HepG2 (cell line): ENCODE measurements around the gene RPL5. TPM values are rescaled to one million over a fixed set of nuclear protein-coding genes. Genes with fewer than 3 reads are reported as not detected.
A peak's percentile ranks its signal among the peaks of the same experiment; 100 is the strongest.

Experiments used
- ATF7 ChIP-seq, 2 experiments: fragments of 450-650 bp in 1 of 2; sonication (generic) in 1 of 2; formaldehyde crosslinking in 1 of 2; IDR thresholded peaks; 2 replicates each; pipeline versions ENCODE4 v1.4.0 to v1.6.1; 2016 to 2020; ENCODE audit warnings: antibody characterized with exemption in 1 of 2, mild to moderate bottlenecking in 1 of 2, missing genetic modification reagents in 1 of 2
- BHLHE40 ChIP-seq: IDR thresholded peaks from 2 replicates; pipeline ENCODE4 v1.6.1; 2011; ENCODE audit warnings: low read length, improper control_type of control experiment
- BRCA1 ChIP-seq: sonication (generic); formaldehyde crosslinking; IDR thresholded peaks from 2 replicates; pipeline ENCODE4 v1.4.0; 2020; ENCODE audit warnings: missing genetic modification reagents
- DMTF1 ChIP-seq: sonication (generic); formaldehyde crosslinking; IDR thresholded peaks from 2 replicates; pipeline ENCODE4 v1.4.0; 2020; ENCODE audit warnings: mild to moderate bottlenecking, missing genetic modification reagents
- EP300 ChIP-seq, 3 experiments: sonication (generic) in 1 of 3; formaldehyde crosslinking in 1 of 3; IDR thresholded peaks; 2 replicates each; pipeline versions ENCODE4 v1.5.1 to v1.6.1; 2011 to 2020; ENCODE audit warnings: low read depth in 2 of 3, low read length in 2 of 3, borderline replicate concordance in 1 of 3, improper control_type of control experiment in 1 of 3, mild to moderate bottlenecking in 1 of 3, missing genetic modification reagents in 1 of 3, moderate library complexity in 1 of 3
- IKZF4 ChIP-seq: sonication (generic); formaldehyde crosslinking; IDR thresholded peaks from 2 replicates; pipeline ENCODE4 v1.5.1; 2020; ENCODE audit warnings: borderline replicate concordance, mild to moderate bottlenecking, low read depth, missing genetic modification reagents; ENCODE audit errors: not compliant biosample characterization
- KLF16 ChIP-seq, 2 experiments: sonication (generic) in 1 of 2; formaldehyde crosslinking in 1 of 2; IDR thresholded peaks; 2 replicates each; pipeline versions ENCODE4 v1.6.1 to v1.8.0; 2016 to 2023; ENCODE audit warnings: missing genetic modification reagents in 2 of 2, missing compliant biosample characterization in 1 of 2
- MAFF ChIP-seq: IDR thresholded peaks from 2 replicates; pipeline ENCODE4 v1.6.1; 2011; ENCODE audit warnings: low read depth, low read length, improper control_type of control experiment
- MAX ChIP-seq: IDR thresholded peaks from 2 replicates; pipeline ENCODE4 v1.6.1; 2012; ENCODE audit warnings: inconsistent platforms
- MTF1 ChIP-seq: sonication (generic); formaldehyde crosslinking; IDR thresholded peaks from 2 replicates; pipeline ENCODE4 v1.5.0; 2020; ENCODE audit warnings: missing genetic modification reagents
- POLR2AphosphoS5 ChIP-seq: IDR thresholded peaks from 2 replicates; pipeline ENCODE4 v1.6.1; 2012; ENCODE audit warnings: low read depth, low read length
- RARA ChIP-seq: IDR thresholded peaks from 2 replicates; pipeline ENCODE4 v1.6.1; 2016; ENCODE audit warnings: missing genetic modification reagents, missing compliant biosample characterization
- SALL2 ChIP-seq: sonication (generic); formaldehyde crosslinking; IDR thresholded peaks from 2 replicates; pipeline ENCODE4 v1.8.1; 2023; ENCODE audit warnings: mild to moderate bottlenecking, missing genetic modification reagents, inconsistent platforms
- SMAD9 ChIP-seq: sonication (generic); formaldehyde crosslinking; IDR thresholded peaks from 2 replicates; pipeline ENCODE4 v1.5.1; 2020; ENCODE audit warnings: mild to moderate bottlenecking, missing genetic modification reagents
- SPEN ChIP-seq: sonication (generic); formaldehyde crosslinking; IDR thresholded peaks from 2 replicates; pipeline ENCODE4 v1.5.1; 2020; ENCODE audit warnings: low read depth, mild to moderate bottlenecking, missing genetic modification reagents
- TSC22D2 ChIP-seq: sonication (generic); formaldehyde crosslinking; IDR thresholded peaks from 2 replicates; pipeline ENCODE4 v1.5.1; 2020; ENCODE audit warnings: missing genetic modification reagents, mild to moderate bottlenecking, borderline replicate concordance
- WIZ ChIP-seq: sonication (generic); formaldehyde crosslinking; IDR thresholded peaks from 2 replicates; pipeline ENCODE4 v1.5.1; 2020; ENCODE audit warnings: mild to moderate bottlenecking, missing genetic modification reagents
- ZNF326 ChIP-seq: sonication (generic); formaldehyde crosslinking; IDR thresholded peaks from 2 replicates; pipeline ENCODE4 v1.4.0; 2020; ENCODE audit warnings: missing genetic modification reagents, borderline replicate concordance
- ZNF530 ChIP-seq: sonication (generic); formaldehyde crosslinking; IDR thresholded peaks from 2 replicates; pipeline ENCODE4 v1.5.0; 2020; ENCODE audit warnings: low read depth, mild to moderate bottlenecking, missing genetic modification reagents
- ZNF564 ChIP-seq: sonication (generic); formaldehyde crosslinking; IDR thresholded peaks from 2 replicates; pipeline ENCODE4 v1.8.1; 2023; ENCODE audit warnings: mild to moderate bottlenecking, missing genetic modification reagents
- ZNF574 ChIP-seq: sonication (generic); formaldehyde crosslinking; IDR thresholded peaks from 2 replicates; pipeline ENCODE4 v1.4.0; 2020; ENCODE audit warnings: missing genetic modification reagents
- ZNF614 ChIP-seq: IDR thresholded peaks from 2 replicates; pipeline ENCODE4 v1.6.1; 2018; ENCODE audit warnings: missing biosample characterization, missing genetic modification reagents, inconsistent platforms, borderline replicate concordance
- polyA plus RNA-seq, 8 experiments: library from polyadenylated mRNA; depleted of rRNA in 3 of 8; stranded (reverse) in 7 of 8; unstranded in 1 of 8; fragments of >200 nt; fragmentation: Illumina TruSeq in 4 of 8; extraction: Trizol in 4 of 8; gene quantifications; 2 replicates each; pipeline versions ENCODE4 v1.2.1 to v1.2.3, GENCODE V29; 2011 to 2016; ENCODE audit warnings: low read depth in 4 of 8, missing spikeins in 1 of 8, mixed read lengths in 1 of 8; ENCODE audit not compliant: insufficient read depth in 1 of 8
- total RNA-seq, 5 experiments: library from RNA; depleted of rRNA; stranded (reverse); fragments of >200 nt; fragmentation: Illumina TruSeq; extraction: Trizol; gene quantifications; 2 replicates each; pipeline ENCODE4 v1.2.3, GENCODE V29; 2016; ENCODE audit warnings: low read depth in 1 of 5

RPL5 gene
- total and polyA plus RNA-seq, 2 of the 13 experiments (the other 11 are each of a cell fraction or from before 2014, with no cell fraction given) = 2,304 to 2,520 TPM

- TF ChIP-seq BRCA1 (CRISPR knock-in tag) = no peak
- TF ChIP-seq POLR2AphosphoS5 = no peak
- no peak for TF ChIP-seq ZNF530 (CRISPR knock-in tag)
- peak; percentile 76 for TF ChIP-seq RARA (CRISPR knock-in tag)
- TF ChIP-seq IKZF4 (CRISPR knock-in tag) = no peak
- TF ChIP-seq ZNF564 (CRISPR knock-in tag) = no peak
- no peak for TF ChIP-seq DMTF1 (CRISPR knock-in tag)
- TF ChIP-seq MAX = peak; percentile 35; the same call in 1 of the 2 replicates
- peak in 1 of 2 experiments; percentile 32; a peak in 1 of 4 replicates for TF ChIP-seq KLF16 (CRISPR knock-in tag; IDR thresholded peaks at IDR 0.05)
- no peak for TF ChIP-seq SPEN
- TF ChIP-seq SMAD9 (CRISPR knock-in tag) = no peak
- TF ChIP-seq BHLHE40 = 0 out of 2 replicates have a peak, but pooled peaks have one; percentile 24
- TF ChIP-seq ZNF614 (CRISPR knock-in tag) = peak; percentile 18; the same call in 1 of the 2 replicates
- TF ChIP-seq ZNF326 (CRISPR knock-in tag) = no peak
- peak; percentile 58; the same call in 1 of the 2 replicates for TF ChIP-seq MAFF
- no peak for TF ChIP-seq MTF1 (CRISPR knock-in tag)
- TF ChIP-seq ATF7 (IDR thresholded peaks at IDR 0.05) = no peak
- TF ChIP-seq ATF7 (CRISPR knock-in tag; IDR thresholded peaks at IDR 0.05) = no peak; the same call in 1 of the 2 replicates
- TF ChIP-seq ZNF574 (CRISPR knock-in tag) = no peak
- TF ChIP-seq WIZ (CRISPR knock-in tag) = no peak
- no peak for TF ChIP-seq TSC22D2
- no peak for TF ChIP-seq SALL2 (CRISPR knock-in tag)
- peak in 1 of 2 experiments; percentile 76; a peak in 2 of 4 replicates for TF ChIP-seq EP300 (IDR thresholded peaks at IDR 0.05; ENCODE audit: low read depth in 2 of 2, low read length in 2 of 2)
- TF ChIP-seq EP300 (CRISPR knock-in tag; IDR thresholded peaks at IDR 0.05; ENCODE audit: borderline replicate concordance) = peak; percentile 45; the same call in 1 of the 2 replicates
Observed at GRCh38 chr1:92886886-92887419, 55.1 kb downstream of the RPL5 start (continued).
